HepG2 (cell line): ENCODE measurements around the gene C1QTNF3. TPM values are rescaled to one million over a fixed set of nuclear protein-coding genes. Genes with fewer than 3 reads are reported as not detected.

Experiments used
- ATAC-seq: fragments of 200-7000 bp; cut with Tn5 transposase; 3 replicates; pipeline ENCODE4 v1.9.1; 2020; ENCODE audit warnings: mild to moderate bottlenecking, moderate library complexity
- BruUV-seq: library from RNA; stranded (reverse); fragments of 400-500 nt; replicated peaks from 2 replicates; lab custom pipeline; 2021; lab: Mats Ljungman, UMichigan
- CTCF ChIA-PET: fragments of 300-600 bp; formaldehyde crosslinking; extraction: SDS; loops from one replicate; lab custom pipeline; 2021; ENCODE audit warnings: low total read pairs, inconsistent platforms, low intra/inter-chr PET ratio; lab: Yijun Ruan, JAX
- POLR2A ChIA-PET: fragments of 350-600 bp; sonication (Branson Sonifier 250); formaldehyde crosslinking; loops from one replicate; lab custom pipeline; 2020; ENCODE audit warnings: antibody characterized with exemption, inconsistent platforms; lab: Yijun Ruan, JAX
- DNase-seq: peaks from one replicate; pipeline ENCODE4 v3.0.0-alpha.2; 2015; ENCODE audit warnings: low spot score
- FAIRE-seq: peaks from 3 replicates; lab custom pipeline; 2011; peaks lifted over from hg19 to GRCh38; lab: Jason Lieb, UNC
- H2AFZ ChIP-seq: one replicate; pipeline ENCODE4 v1.6.1; 2011; ENCODE audit warnings: low read length, inconsistent platforms
- H3K27ac ChIP-seq: fragments of 300-600 bp; 3 replicates; pipeline ENCODE4 v1.8.0; 2011; ENCODE audit warnings: mixed run types, mild to moderate bottlenecking, mixed read lengths, low read length, inconsistent platforms; ENCODE audit not compliant: insufficient read depth; ENCODE audit errors: extremely low read length
- H3K27me3 ChIP-seq, 2 experiments: fragments of 200-600 bp in 1 of 2; 2 replicates in 1 of 2; 3 replicates in 1 of 2; pipeline versions ENCODE4 v1.6.0 to v1.8.0; 2011; ENCODE audit warnings: low read length in 2 of 2, mild to moderate bottlenecking in 2 of 2, moderate library complexity in 2 of 2, inconsistent platforms in 1 of 2; ENCODE audit not compliant: insufficient read depth in 2 of 2, control insufficient read depth in 1 of 2
- H3K36me3 ChIP-seq, 2 experiments: fragments of 200-600 bp in 1 of 2; replicated peaks in 1 of 2; 2 replicates in 1 of 2; 3 replicates in 1 of 2; pipeline versions ENCODE4 v1.5.1 to v1.8.0; 2011; ENCODE audit warnings: low read length in 2 of 2, inconsistent platforms in 1 of 2; ENCODE audit not compliant: insufficient read depth in 2 of 2, control insufficient read depth in 1 of 2
- H3K4me1 ChIP-seq: 2 replicates; pipeline ENCODE4 v1.5.1; 2012; ENCODE audit warnings: low read length, inconsistent platforms; ENCODE audit not compliant: insufficient read depth
- H3K4me2 ChIP-seq: 2 replicates; pipeline ENCODE4 v1.6.0; 2011; ENCODE audit warnings: low read depth, low read length, inconsistent platforms
- H3K4me3 ChIP-seq, 3 experiments: fragments of 200-600 bp in 1 of 3; sonication (generic), shearing (Covaris generic) in 1 of 3; replicated peaks in 1 of 3; 2 replicates each; pipeline ENCODE4 v1.5.1; 2011 to 2016; ENCODE audit warnings: low read length in 3 of 3, inconsistent platforms in 2 of 3, low read depth in 2 of 3, mild to moderate bottlenecking in 2 of 3, control low read depth in 1 of 3, mixed read lengths in 1 of 3; ENCODE audit not compliant: insufficient read depth in 1 of 3
- H3K79me2 ChIP-seq: one replicate; pipeline ENCODE4 v1.6.1; 2011; ENCODE audit warnings: low read length, inconsistent platforms; ENCODE audit not compliant: insufficient read depth
- H3K9ac ChIP-seq: 2 replicates; pipeline ENCODE4 v1.6.0; 2011; ENCODE audit warnings: mild to moderate bottlenecking, low read depth, low read length, inconsistent platforms; ENCODE audit not compliant: insufficient read depth
- H3K9me3 ChIP-seq: 2 replicates; pipeline ENCODE4 v1.5.1; 2012; ENCODE audit warnings: mild to moderate bottlenecking, low read length
- H4K20me1 ChIP-seq: 2 replicates; pipeline ENCODE4 v1.6.0; 2011; ENCODE audit warnings: inconsistent platforms, mild to moderate bottlenecking, low read length, moderate library complexity; ENCODE audit not compliant: insufficient read depth
- CEBPG ChIP-seq: IDR thresholded peaks from 2 replicates; pipeline ENCODE4 v1.6.1; 2016
- KDM1A ChIP-seq: IDR thresholded peaks from 2 replicates; pipeline ENCODE4 v1.6.1; 2016; ENCODE audit warnings: missing compliant biosample characterization
- KLF13 ChIP-seq: sonication (generic); formaldehyde crosslinking; IDR thresholded peaks from 2 replicates; pipeline ENCODE4 v1.4.0; 2020; ENCODE audit warnings: mild to moderate bottlenecking, missing genetic modification reagents
- PRDM15 ChIP-seq: sonication (generic); formaldehyde crosslinking; IDR thresholded peaks from 2 replicates; pipeline ENCODE4 v1.4.0; 2020; ENCODE audit warnings: missing genetic modification reagents
- RCOR2 ChIP-seq: IDR thresholded peaks from 2 replicates; pipeline ENCODE4 v1.6.1; 2016; ENCODE audit warnings: missing biosample characterization, missing genetic modification reagents
- SCMH1 ChIP-seq: sonication (generic); formaldehyde crosslinking; IDR thresholded peaks from 2 replicates; pipeline ENCODE4 v1.9.0; 2021; ENCODE audit warnings: missing genetic modification reagents, mild to moderate bottlenecking, borderline replicate concordance
- SMAD9 ChIP-seq: sonication (generic); formaldehyde crosslinking; IDR thresholded peaks from 2 replicates; pipeline ENCODE4 v1.5.1; 2020; ENCODE audit warnings: mild to moderate bottlenecking, missing genetic modification reagents
- SOX6 ChIP-seq, 2 experiments: fragments of 450-650 bp in 1 of 2; sonication (generic) in 1 of 2; formaldehyde crosslinking in 1 of 2; IDR thresholded peaks; 2 replicates each; pipeline versions ENCODE4 v1.4.0 to v1.6.1; 2017 to 2020; ENCODE audit warnings: antibody characterized with exemption in 1 of 2, mild to moderate bottlenecking in 1 of 2, missing genetic modification reagents in 1 of 2
- TFE3 ChIP-seq: IDR thresholded peaks from 2 replicates; pipeline ENCODE4 v1.6.1; 2016
- ZBTB1 ChIP-seq: sonication (generic); formaldehyde crosslinking; IDR thresholded peaks from 2 replicates; pipeline ENCODE4 v1.4.0; 2020; ENCODE audit warnings: missing genetic modification reagents, borderline replicate concordance
- ZNF225 ChIP-seq: sonication (generic); formaldehyde crosslinking; IDR thresholded peaks from 2 replicates; pipeline ENCODE4 v1.4.0; 2020; ENCODE audit warnings: mild to moderate bottlenecking, missing genetic modification reagents
- ZNF83 ChIP-seq: sonication (generic); formaldehyde crosslinking; IDR thresholded peaks from 2 replicates; pipeline ENCODE4 v1.4.0; 2020; ENCODE audit warnings: missing genetic modification reagents, mild to moderate bottlenecking, borderline replicate concordance
- ZNF879 ChIP-seq: sonication (generic); formaldehyde crosslinking; IDR thresholded peaks from 2 replicates; pipeline ENCODE4 v1.8.1; 2023; ENCODE audit warnings: missing genetic modification reagents
- WGBS: methylation state at CpG from one replicate; pipeline ENCODE4 v1.1.6; 2017; ENCODE audit warnings: low lambda C conversion rate; 5-methylcytosine and 5-hydroxymethylcytosine counted together
- in situ Hi-C: cut with HindIII; loops from 2 replicates; pipeline ENCODE4 v1.10.0; 2017; ENCODE audit warnings: low pct_unique_long_range_greater_than_20kb; ENCODE audit not compliant: extremely low pct_ligation_motif_present
- intact Hi-C: fragments of 100-400 bp; cut with micrococcal nuclease; formaldehyde crosslinking; loops from one replicate; pipeline ENCODE4 v1.10.0; 2022; ENCODE audit not compliant: unreplicated experiment
- polyA plus RNA-seq, 8 experiments: library from polyadenylated mRNA; depleted of rRNA in 3 of 8; stranded (reverse) in 7 of 8; unstranded in 1 of 8; fragments of >200 nt; fragmentation: Illumina TruSeq in 4 of 8; extraction: Trizol in 4 of 8; gene quantifications; 2 replicates each; pipeline versions ENCODE4 v1.2.1 to v1.2.3, GENCODE V29; 2011 to 2016; ENCODE audit warnings: low read depth in 4 of 8, missing spikeins in 1 of 8, mixed read lengths in 1 of 8; ENCODE audit not compliant: insufficient read depth in 1 of 8
- total RNA-seq, 5 experiments: library from RNA; depleted of rRNA; stranded (reverse); fragments of >200 nt; fragmentation: Illumina TruSeq; extraction: Trizol; gene quantifications; 2 replicates each; pipeline ENCODE4 v1.2.3, GENCODE V29; 2016; ENCODE audit warnings: low read depth in 1 of 5
- TF ChIP-seq, protein P1 (sequence below): sonication (generic); formaldehyde crosslinking; conservative IDR thresholded peaks from 2 replicates; pipeline ENCODE4 v1.4.0; 2020; ENCODE audit warnings: missing genetic modification reagents

Gene C1QTNF3
- total and polyA plus RNA-seq, 2 of the 13 experiments (the other 11 are each of a cell fraction or from before 2014, with no cell fraction given), result 3.3 to 10.8 TPM

- peaks cover 73% of the 10 kb centered on the region for H3K4me1 ChIP-seq
- WGBS, result 43% methylated on average over 2 of the region's 4 CpGs
- no peaks in the 10 kb centered on the region for H3K79me2 ChIP-seq
- no peak overlapping the region for H3K9ac ChIP-seq
- H3K27me3 ChIP-seq, result no peaks in the 10 kb centered on the region
- DNase-seq, result peak; percentile 53
- intact Hi-C loops (loop anchor here (2.0 kb wide), 1 partner anchor 24 kb away; no protein-coding TSS in a partner anchor), in situ Hi-C loops (no loop called here)
- ATAC-seq, result peak; percentile 77
- peak overlapping the region; percentile 38 for H3K4me2 ChIP-seq
- peak; percentile 44 for FAIRE-seq
- H3K4me3 ChIP-seq, result no peak overlapping the region
- no peaks in the 10 kb centered on the region for H4K20me1 ChIP-seq
- H3K36me3 ChIP-seq, result peaks cover 0 to 3% of the 10 kb centered on the region in 2 experiments; a peak in 2 of 5 replicates
- ChIA-PET CTCF (no interaction called here), POLR2A (interaction anchor here (1.4 to 3.2 kb wide), 5 partner anchors 11 to 34 kb away, joined by 4 to 49 read pairs (median 7); partner anchors contain the start of gene AMACR)
- peak overlapping the region; percentile 74 for H3K27ac ChIP-seq
- H3K9me3 ChIP-seq, result no peaks in the 10 kb centered on the region
- H2AFZ ChIP-seq, result no peak overlapping the region
- no TSS peak for BruUV-seq
- TF ChIP-seq ZNF225 (CRISPR knock-in tag) (no peak), ZNF879 (no peak), KDM1A (no peak), SMAD9 (CRISPR knock-in tag) (no peak), RCOR2 (CRISPR knock-in tag) (no peak), SOX6 (IDR thresholded peaks at IDR 0.05) (no peak), SOX6 (CRISPR knock-in tag; IDR thresholded peaks at IDR 0.05) (peak; percentile 69), CEBPG (CRISPR knock-in tag) (0 out of 2 replicates have a peak, but pooled peaks have one; percentile 37), ZNF83 (CRISPR knock-in tag) (no peak), ZBTB1 (CRISPR knock-in tag) (no peak), PRDM15 (CRISPR knock-in tag) (no peak), TFE3 (no peak), KLF13 (CRISPR knock-in tag) (no peak), SCMH1 (CRISPR knock-in tag) (no peak)
- TF ChIP-seq, protein P1, sequence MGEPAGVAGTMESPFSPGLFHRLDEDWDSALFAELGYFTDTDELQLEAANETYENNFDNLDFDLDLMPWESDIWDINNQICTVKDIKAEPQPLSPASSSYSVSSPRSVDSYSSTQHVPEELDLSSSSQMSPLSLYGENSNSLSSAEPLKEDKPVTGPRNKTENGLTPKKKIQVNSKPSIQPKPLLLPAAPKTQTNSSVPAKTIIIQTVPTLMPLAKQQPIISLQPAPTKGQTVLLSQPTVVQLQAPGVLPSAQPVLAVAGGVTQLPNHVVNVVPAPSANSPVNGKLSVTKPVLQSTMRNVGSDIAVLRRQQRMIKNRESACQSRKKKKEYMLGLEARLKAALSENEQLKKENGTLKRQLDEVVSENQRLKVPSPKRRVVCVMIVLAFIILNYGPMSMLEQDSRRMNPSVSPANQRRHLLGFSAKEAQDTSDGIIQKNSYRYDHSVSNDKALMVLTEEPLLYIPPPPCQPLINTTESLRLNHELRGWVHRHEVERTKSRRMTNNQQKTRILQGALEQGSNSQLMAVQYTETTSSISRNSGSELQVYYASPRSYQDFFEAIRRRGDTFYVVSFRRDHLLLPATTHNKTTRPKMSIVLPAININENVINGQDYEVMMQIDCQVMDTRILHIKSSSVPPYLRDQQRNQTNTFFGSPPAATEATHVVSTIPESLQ, result no peak
These were observed 8.3 kb downstream of the C1QTNF3 start for GRCh38 chr5:34034534-34035327.
